H1 (cell line): ENCODE results near the gene C7orf57. TPM values are rescaled to one million over a fixed set of nuclear protein-coding genes. Genes with fewer than 3 reads are reported as not detected.

Experiments
- CTCF ChIA-PET: fragments of 300-600 bp; sonication (Branson Sonifier 250); formaldehyde crosslinking; loops from one replicate; lab custom pipeline; 2021; ENCODE audit not compliant: partially characterized antibody; lab: Charles Lee
- POLR2A ChIA-PET: fragments of 300-600 bp; sonication (Branson Sonifier 250); formaldehyde crosslinking; loops from one replicate; lab custom pipeline; 2021; ENCODE audit warnings: inconsistent platforms; ENCODE audit not compliant: partially characterized antibody; lab: Charles Lee
- DNase-seq, 2 experiments: peaks; one replicate each; pipeline versions ENCODE4 v3.0.0 to v3.0.0-alpha.2; 2010 to 2022; ENCODE audit warnings: low spot score in 2 of 2, low read depth in 1 of 2, mixed read lengths in 1 of 2
- FAIRE-seq: peaks from 2 replicates; lab custom pipeline; 2011; peaks lifted over from hg19 to GRCh38; lab: Jason Lieb, UNC
- H2AFZ ChIP-seq: 2 replicates; pipeline ENCODE4 v1.8.1; 2012; ENCODE audit warnings: low read length, inconsistent platforms
- H2AK5ac ChIP-seq: 2 replicates; pipeline ENCODE4 v1.6.1; 2013; ENCODE audit warnings: low read depth, low read length
- H2BK120ac ChIP-seq: replicated peaks from 2 replicates; pipeline ENCODE3; 2013; ENCODE audit warnings: low read depth, low read length, inconsistent platforms
- H2BK12ac ChIP-seq: 2 replicates; pipeline ENCODE4 v1.6.1; 2013; ENCODE audit warnings: low read depth, low read length
- H2BK15ac ChIP-seq: 2 replicates; pipeline ENCODE4 v1.6.1; 2013; ENCODE audit warnings: low read length
- H2BK20ac ChIP-seq: 2 replicates; pipeline ENCODE4 v1.6.1; 2013; ENCODE audit warnings: low read length
- H2BK5ac ChIP-seq: 2 replicates; pipeline ENCODE4 v1.6.1; 2013; ENCODE audit warnings: low read depth, low read length
- H3K14ac ChIP-seq: 2 replicates; pipeline ENCODE4 v1.6.1; 2013; ENCODE audit warnings: inconsistent platforms; ENCODE audit not compliant: insufficient read length
- H3K18ac ChIP-seq: 2 replicates; pipeline ENCODE4 v1.6.1; 2013; ENCODE audit warnings: low read length; ENCODE audit errors: extremely low read depth
- H3K23ac ChIP-seq: 2 replicates; pipeline ENCODE4 v1.6.1; 2013; ENCODE audit warnings: inconsistent platforms; ENCODE audit not compliant: insufficient read length
- H3K23me2 ChIP-seq: 2 replicates; pipeline ENCODE4 v1.6.1; 2013; ENCODE audit warnings: low read depth, low read length
- H3K27ac ChIP-seq: 2 replicates; pipeline ENCODE4 v1.6.1; 2011; ENCODE audit warnings: low read depth, low read length, inconsistent platforms
- H3K27me3 ChIP-seq, 4 experiments: replicated peaks in 1 of 4; 1 replicate in 1 of 4; 2 replicates in 3 of 4; pipeline versions ENCODE4 v1.6.1 to v1.8.1; 2011 to 2013; ENCODE audit warnings: low read length in 3 of 4, mild to moderate bottlenecking in 3 of 4, inconsistent platforms in 2 of 4, mixed read lengths in 2 of 4, moderate library complexity in 1 of 4; ENCODE audit not compliant: control insufficient read depth in 3 of 4, insufficient read depth in 3 of 4; ENCODE audit errors: extremely low read depth in 1 of 4
- H3K36me3 ChIP-seq, 4 experiments: 2 replicates each; pipeline versions ENCODE4 v1.6.1 to v1.8.1; 2011 to 2013; ENCODE audit warnings: mild to moderate bottlenecking in 4 of 4, low read length in 3 of 4, moderate library complexity in 2 of 4, control low read depth in 1 of 4, inconsistent platforms in 1 of 4; ENCODE audit not compliant: insufficient read depth in 4 of 4, control insufficient read depth in 2 of 4
- H3K4ac ChIP-seq: replicated peaks from 2 replicates; pipeline ENCODE3; 2013; ENCODE audit warnings: low read length, low read depth, mixed read lengths, inconsistent platforms; ENCODE audit not compliant: insufficient read length
- H3K4me1 ChIP-seq, 4 experiments: replicated peaks in 1 of 4; 1 replicate in 1 of 4; 2 replicates in 3 of 4; pipeline versions ENCODE4 v1.6.1 to v1.8.1; 2011 to 2013; ENCODE audit warnings: low read length in 3 of 4, inconsistent platforms in 2 of 4, mixed read lengths in 1 of 4; ENCODE audit not compliant: insufficient read depth in 4 of 4, control insufficient read depth in 3 of 4
- H3K4me2 ChIP-seq, 2 experiments: 2 replicates each; pipeline versions ENCODE4 v1.6.1 to v1.8.1; 2011 to 2013; ENCODE audit warnings: low read depth in 2 of 2, low read length in 2 of 2, control low read depth in 1 of 2, inconsistent platforms in 1 of 2, mild to moderate bottlenecking in 1 of 2; ENCODE audit not compliant: insufficient read depth in 1 of 2
- H3K4me3 ChIP-seq, 4 experiments: fragments of 200-600, 300-600 bp in 1 of 4; sonication (generic), shearing (Covaris generic), sonication (Bioruptor Twin) in 1 of 4; 2 replicates each; pipeline versions ENCODE4 v1.5.1 to v1.8.1; 2011 to 2016; ENCODE audit warnings: low read length in 4 of 4, low read depth in 3 of 4, control low read depth in 2 of 4, inconsistent platforms in 2 of 4, mild to moderate bottlenecking in 2 of 4, mixed read lengths in 1 of 4, moderate library complexity in 1 of 4; ENCODE audit not compliant: insufficient read depth in 2 of 4; ENCODE audit errors: extremely low read depth in 1 of 4
- H3K56ac ChIP-seq: replicated peaks from 2 replicates; pipeline ENCODE3; 2013; ENCODE audit warnings: low read depth, mild to moderate bottlenecking, mixed read lengths, low read length, inconsistent platforms; ENCODE audit not compliant: insufficient read length
- H3K79me1 ChIP-seq: 2 replicates; pipeline ENCODE4 v1.6.1; 2013; ENCODE audit warnings: low read depth, low read length, control low read depth
- H3K79me2 ChIP-seq, 2 experiments: 2 replicates each; pipeline versions ENCODE4 v1.6.1 to v1.8.1; 2012 to 2013; ENCODE audit warnings: low read length in 2 of 2, mild to moderate bottlenecking in 2 of 2, inconsistent platforms in 1 of 2; ENCODE audit not compliant: insufficient read depth in 2 of 2, control insufficient read depth in 1 of 2
- H3K9ac ChIP-seq, 4 experiments: replicated peaks in 1 of 4; 1 replicate in 1 of 4; 2 replicates in 3 of 4; pipeline versions ENCODE4 v1.6.1 to v1.8.1; 2011 to 2013; ENCODE audit warnings: low read depth in 3 of 4, low read length in 3 of 4, control low read depth in 2 of 4, mild to moderate bottlenecking in 2 of 4, moderate library complexity in 2 of 4, inconsistent platforms in 1 of 4; ENCODE audit errors: extremely low read depth in 1 of 4
- H3K9me3 ChIP-seq, 2 experiments: 2 replicates each; pipeline versions ENCODE4 v1.6.1 to v1.8.1; 2012 to 2013; ENCODE audit warnings: mild to moderate bottlenecking in 2 of 2, moderate library complexity in 2 of 2, control low read depth in 1 of 2, inconsistent platforms in 1 of 2, low read depth in 1 of 2, low read length in 1 of 2, mixed read lengths in 1 of 2; ENCODE audit not compliant: insufficient read depth in 2 of 2
- H4K20me1 ChIP-seq, 2 experiments: replicated peaks in 1 of 2; 2 replicates each; pipeline versions ENCODE3 to v1.8.1; 2011 to 2013; ENCODE audit warnings: inconsistent platforms in 2 of 2, low read length in 2 of 2, mild to moderate bottlenecking in 1 of 2; ENCODE audit not compliant: insufficient read depth in 2 of 2, control insufficient read depth in 1 of 2
- H4K5ac ChIP-seq: 2 replicates; pipeline ENCODE4 v1.6.1; 2013; ENCODE audit warnings: low read length, low read depth, mixed read lengths, inconsistent platforms; ENCODE audit not compliant: insufficient read length
- H4K8ac ChIP-seq: 2 replicates; pipeline ENCODE4 v1.8.0; 2013; ENCODE audit warnings: mild to moderate bottlenecking, moderate library complexity, low read length, inconsistent platforms; ENCODE audit not compliant: insufficient read depth; ENCODE audit errors: extremely low read depth
- H4K91ac ChIP-seq: replicated peaks from 2 replicates; pipeline ENCODE3; 2013; ENCODE audit warnings: low read length, mixed read lengths, inconsistent platforms; ENCODE audit not compliant: insufficient read length
- ASH2L ChIP-seq: fragments of 200-600, 300-600 bp; sonication (generic); IDR thresholded peaks from one replicate; pipeline ENCODE4 v1.7.1; 2017; ENCODE audit warnings: low read length
- CEBPB ChIP-seq: IDR thresholded peaks from 2 replicates; pipeline ENCODE4 v1.6.1; 2012; ENCODE audit warnings: low read depth, low read length
- CHD2 ChIP-seq: IDR thresholded peaks from 2 replicates; pipeline ENCODE4 v1.6.1; 2012; ENCODE audit warnings: low read length, improper control_type of control experiment
- EGR1 ChIP-seq: IDR thresholded peaks from 2 replicates; pipeline ENCODE4 v1.6.1; 2011; ENCODE audit warnings: low read depth, low read length, borderline replicate concordance
- EZH2 ChIP-seq: fragments of 200-600 bp; sonication (generic); IDR thresholded peaks from 2 replicates; pipeline ENCODE4 v1.7.1; 2012; ENCODE audit warnings: low read depth, mild to moderate bottlenecking, moderate library complexity, low read length, inconsistent platforms; ENCODE audit not compliant: severe bottlenecking
- HDAC2 ChIP-seq, 2 experiments: fragments of 300-600 bp in 1 of 2; sonication (generic) in 1 of 2; IDR thresholded peaks; 2 replicates each; pipeline ENCODE4 v1.6.1; 2011 to 2012; ENCODE audit warnings: low read depth in 2 of 2, low read length in 2 of 2, mild to moderate bottlenecking in 2 of 2, moderate library complexity in 2 of 2, borderline replicate concordance in 1 of 2, inconsistent platforms in 1 of 2
- JUND ChIP-seq: IDR thresholded peaks from 2 replicates; pipeline ENCODE4 v1.6.1; 2011; ENCODE audit warnings: mild to moderate bottlenecking, improper control_type of control experiment, low read length
- KDM4A ChIP-seq: IDR thresholded peaks from one replicate; pipeline ENCODE4 v1.7.1; 2012; ENCODE audit warnings: low read depth, mild to moderate bottlenecking, moderate library complexity, low read length, inconsistent platforms; ENCODE audit not compliant: severe bottlenecking
- KDM5A ChIP-seq: fragments of 200-600 bp; IDR thresholded peaks from 2 replicates; pipeline ENCODE4 v1.7.1; 2012; ENCODE audit warnings: mild to moderate bottlenecking, low read length, inconsistent platforms, mixed read lengths
- MAFK ChIP-seq: IDR thresholded peaks from 2 replicates; pipeline ENCODE4 v1.6.1; 2012; ENCODE audit warnings: low read depth, mild to moderate bottlenecking, improper control_type of control experiment, low read length
- PHF8 ChIP-seq: fragments of 200-600 bp; sonication (generic); conservative IDR thresholded peaks from 2 replicates; pipeline ENCODE4 v1.7.1; 2012; ENCODE audit warnings: low read depth, mild to moderate bottlenecking, inconsistent platforms, low read length, moderate library complexity
- POLR2A ChIP-seq, 2 experiments: IDR thresholded peaks; 1 replicate in 1 of 2; 2 replicates in 1 of 2; pipeline ENCODE4 v1.6.1; 2011; ENCODE audit warnings: low read depth in 2 of 2, low read length in 2 of 2, mild to moderate bottlenecking in 2 of 2; ENCODE audit errors: control extremely low read depth in 1 of 2
- SIX5 ChIP-seq: IDR thresholded peaks from 2 replicates; pipeline ENCODE4 v1.6.1; 2011; ENCODE audit warnings: mild to moderate bottlenecking, low read depth, low read length
- SP2 ChIP-seq: IDR thresholded peaks from 2 replicates; pipeline ENCODE4 v1.6.1; 2012; ENCODE audit warnings: mild to moderate bottlenecking, low read length, inconsistent platforms
- SP4 ChIP-seq: IDR thresholded peaks from 2 replicates; pipeline ENCODE4 v1.6.1; 2012; ENCODE audit warnings: low read length, inconsistent platforms
- TCF12 ChIP-seq: IDR thresholded peaks from 2 replicates; pipeline ENCODE4 v1.6.1; 2011; ENCODE audit warnings: low read depth, mild to moderate bottlenecking, low read length
- WGBS, 2 experiments: shearing (Covaris generic) in 1 of 2; methylation state at CpG; one replicate each; pipeline versions ENCODE4 v1.1.6 to v1.1.7; 2013 to 2015; ENCODE audit warnings: low lambda C conversion rate in 2 of 2, mixed read lengths in 2 of 2, inconsistent platforms in 1 of 2, low coverage in 1 of 2, missing lambda C conversion rate in 1 of 2; ENCODE audit not compliant: insufficient replicate concordance in 2 of 2, insufficient coverage in 1 of 2, insufficient read length in 1 of 2; ENCODE audit errors: extremely low coverage in 1 of 2, missing lambda C conversion rate in 1 of 2; 5-methylcytosine and 5-hydroxymethylcytosine counted together
- polyA plus RNA-seq, 7 experiments: library from polyadenylated mRNA; depleted of rRNA in 3 of 7; stranded (reverse) in 5 of 7; unstranded in 2 of 7; fragments of >200 nt in 5 of 7; fragments of 200-250 nt in 2 of 7; gene quantifications; 1 replicate in 5 of 7; 2 replicates in 1 of 7; 4 replicates in 1 of 7; pipeline versions ENCODE4 v1.2.1 to v1.2.3, GENCODE V29; 2011 to 2013; ENCODE audit warnings: missing spikeins in 2 of 7, mixed read lengths in 2 of 7
- total RNA-seq: library from RNA; stranded (reverse); fragmentation: NEBNext Ultra II Directional; extraction: Animal tissue kit (Norgen Biotek cat#: 25700); gene quantifications from 2 replicates; pipeline ENCODE4 v1.2.1, GENCODE V29; 2021

The C7orf57 gene
- total and polyA plus RNA-seq, 2 of the 8 experiments (the other 6 are each of a cell fraction or from before 2014, with no cell fraction given): 0.08 to 0.56 TPM

GRCh38 chr7:48110868-48111267 lies 75.5 kb downstream of the C7orf57 start:
- Histone ChIP-seq H2AFZ (no peak overlapping the region), H4K20me1 (peaks cover 0 to 2% of the 10 kb centered on the region in 2 experiments), H4K5ac (no peak overlapping the region), H3K4ac (no peak overlapping the region), H3K14ac (no peak overlapping the region), H3K56ac (no peak overlapping the region), H3K79me1 (no peaks in the 10 kb centered on the region), H2AK5ac (no peak overlapping the region; the same call in 1 of the 2 replicates), H3K27me3 (no peaks in the 10 kb centered on the region), H3K23ac (no peak overlapping the region), H3K36me3 (peaks cover 7 to 25% (median 22%) of the 10 kb centered on the region in 4 experiments), H2BK20ac (no peak overlapping the region), H3K18ac (no peak overlapping the region), H3K27ac (no peak overlapping the region), H3K4me1 (no peaks in the 10 kb centered on the region), H2BK5ac (no peak overlapping the region), H2BK12ac (no peak overlapping the region), H2BK120ac (no peak overlapping the region), H2BK15ac (no peak overlapping the region), H3K23me2 (no peaks in the 10 kb centered on the region; the same call in 1 of the 2 replicates), H3K4me2 (no peak overlapping the region), H4K91ac (no peak overlapping the region), H4K8ac (no peak overlapping the region), H3K9me3 (no peaks in the 10 kb centered on the region), H3K9ac (no peak overlapping the region), H3K79me2 (no peaks in the 10 kb centered on the region), H3K4me3 (no peak overlapping the region)
- DNase-seq: no peak
- 78% methylated on average over 4 of the region's 4 CpGs; no CpG with 5 or more reads in 1 of the 2 experiments for WGBS, 2 experiments
- POLR2A ChIA-PET: interaction anchor here (1.5 to 2.0 kb wide), 3 partner anchors 10 to 128 kb away, joined by 4 to 15 read pairs (median 4); partner anchors contain the start of gene UPP1
- CTCF ChIA-PET: interaction anchor here (0.8 to 4.6 kb wide), 34 partner anchors 9 to 188 kb away, joined by 3 to 38 read pairs (median 5); partner anchors contain the start of genes PKD1L1 and UPP1
- no peak for FAIRE-seq
- TF ChIP-seq CEBPB (no peak), KDM4A (no peak), TCF12 (no peak), SIX5 (no peak), KDM5A (no peak), PHF8 (no peak), CHD2 (no peak), JUND (no peak), SP4 (no peak), EZH2 (no peak), SP2 (no peak), EGR1 (no peak), ASH2L (no peak), HDAC2 (IDR thresholded peaks at IDR 0.05; ENCODE audit: borderline replicate concordance in 1 of 2, low read depth in 2 of 2, low read length in 2 of 2) (no peak), POLR2A (IDR thresholded peaks at IDR 0.05; ENCODE audit: control extremely low read depth in 1 of 2, low read depth in 2 of 2, low read length in 2 of 2) (no peak), MAFK (no peak)
